K562 (cell line): ENCODE results near the gene CALD1. TPM values are rescaled to one million over a fixed set of nuclear protein-coding genes. Genes with fewer than 3 reads are reported as not detected.
A peak's percentile ranks its signal among the peaks of the same experiment; 100 is the strongest.

Source experiments
- ATAC-seq: fragments of 200-7000 bp; cut with Tn5 transposase; 3 replicates; pipeline ENCODE4 v1.9.1; 2020; ENCODE audit warnings: moderate library complexity
- BruUV-seq: library from RNA; stranded (reverse); fragments of 400-500 nt; replicated peaks from 2 replicates; lab custom pipeline; 2021; lab: Mats Ljungman, UMichigan
- CTCF ChIA-PET: fragments of 300-600 bp; formaldehyde crosslinking; extraction: SDS; loops from one replicate; lab custom pipeline; 2021; ENCODE audit warnings: low intra/inter-chr PET ratio; lab: Yijun Ruan, JAX
- POLR2A ChIA-PET: fragments of 300-600, 350-650 bp; sonication (Branson Sonifier 250); formaldehyde crosslinking; extraction: SDS; loops from one replicate; lab custom pipeline; 2021; ENCODE audit warnings: antibody characterized with exemption, inconsistent platforms; lab: Yijun Ruan, JAX
- DNase-seq, 4 experiments: peaks; one replicate each; pipeline versions ENCODE4 v3.0.0 to v3.0.0-alpha.2; 2011 to 2018; ENCODE audit warnings: low spot score in 3 of 4, mixed read lengths in 3 of 4; ENCODE audit errors: extremely low read depth in 1 of 4
- FAIRE-seq: peaks from 2 replicates; lab custom pipeline; 2011; peaks lifted over from hg19 to GRCh38; lab: Jason Lieb, UNC
- H2AFZ ChIP-seq: 2 replicates; pipeline ENCODE4 v1.6.0; 2011; ENCODE audit warnings: low read depth, low read length, control low read depth, inconsistent platforms
- H3K27ac ChIP-seq: fragments of 200-600 bp; 3 replicates; pipeline ENCODE4 v1.8.0; 2011; ENCODE audit warnings: low read depth, mild to moderate bottlenecking, control low read depth, inconsistent platforms, low read length, moderate library complexity, mixed read lengths; ENCODE audit errors: extremely low read depth
- H3K27me3 ChIP-seq, 2 experiments: fragments of 300-600 bp in 1 of 2; 2 replicates in 1 of 2; 3 replicates in 1 of 2; pipeline versions ENCODE4 v1.6.0 to v1.8.0; 2011; ENCODE audit warnings: inconsistent platforms in 2 of 2, low read length in 2 of 2, mild to moderate bottlenecking in 1 of 2, mixed read lengths in 1 of 2, moderate library complexity in 1 of 2; ENCODE audit not compliant: control insufficient read depth in 2 of 2, insufficient read depth in 2 of 2
- H3K36me3 ChIP-seq: fragments of 300-600 bp; 3 replicates; pipeline ENCODE4 v1.8.0; 2011; ENCODE audit warnings: mild to moderate bottlenecking, low read length, inconsistent platforms; ENCODE audit not compliant: control insufficient read depth, insufficient read depth
- H3K4me1 ChIP-seq, 2 experiments: fragments of 200-600 bp in 1 of 2; replicated peaks in 1 of 2; 2 replicates in 1 of 2; 3 replicates in 1 of 2; pipeline versions ENCODE4 v1.5.1 to v1.8.0; 2011; ENCODE audit warnings: inconsistent platforms in 2 of 2, low read length in 2 of 2, mild to moderate bottlenecking in 1 of 2, mixed read lengths in 1 of 2, moderate library complexity in 1 of 2; ENCODE audit not compliant: control insufficient read depth in 2 of 2, insufficient read depth in 2 of 2
- H3K4me2 ChIP-seq: 2 replicates; pipeline ENCODE4 v1.6.1; 2011; ENCODE audit warnings: low read length, control low read depth, inconsistent platforms, mixed read lengths; ENCODE audit not compliant: insufficient read depth
- H3K4me3 ChIP-seq: fragments of 200-600 bp; sonication (generic), shearing (Covaris generic); 2 replicates; pipeline ENCODE4 v1.5.1; 2016; ENCODE audit warnings: control low read depth, inconsistent platforms
- H3K79me2 ChIP-seq: fragments of 200-600 bp; 3 replicates; pipeline ENCODE4 v1.8.0; 2011; ENCODE audit warnings: low read length, inconsistent platforms; ENCODE audit not compliant: control insufficient read depth, insufficient read depth
- H3K9ac ChIP-seq, 2 experiments: 2 replicates each; pipeline versions ENCODE4 v1.6.0 to v1.6.1; 2011; ENCODE audit warnings: low read depth in 2 of 2, low read length in 2 of 2, control low read depth in 1 of 2, inconsistent platforms in 1 of 2, mild to moderate bottlenecking in 1 of 2, mixed read lengths in 1 of 2; ENCODE audit not compliant: insufficient read depth in 1 of 2
- H3K9me1 ChIP-seq: one replicate; pipeline ENCODE4 v1.6.0; 2011; ENCODE audit warnings: inconsistent platforms, mild to moderate bottlenecking, low read length, moderate library complexity; ENCODE audit not compliant: control insufficient read depth, insufficient read depth
- H3K9me3 ChIP-seq: replicated peaks from 2 replicates; pipeline ENCODE4 v1.5.1; 2011; ENCODE audit warnings: low read depth, low read length, inconsistent platforms; ENCODE audit not compliant: control insufficient read depth, insufficient read depth
- H4K20me1 ChIP-seq: replicated peaks from 2 replicates; pipeline ENCODE4 v1.6.1; 2011; ENCODE audit warnings: low read length, inconsistent platforms, mixed read lengths; ENCODE audit not compliant: control insufficient read depth, insufficient read depth
- ARID2 ChIP-seq: fragments of 450-650 bp; IDR thresholded peaks from 2 replicates; pipeline ENCODE4 v1.6.1; 2017; ENCODE audit warnings: antibody characterized with exemption, mild to moderate bottlenecking
- CTCF ChIP-seq, 3 experiments: IDR thresholded peaks in 2 of 3; conservative IDR thresholded peaks in 1 of 3; 2 replicates each; pipeline ENCODE4 v1.5.1; 2011 to 2012; ENCODE audit warnings: low read length in 3 of 3, mild to moderate bottlenecking in 3 of 3, control low read depth in 2 of 3, improper control_type of control experiment in 1 of 3, inconsistent platforms in 1 of 3, low read depth in 1 of 3, mixed read lengths in 1 of 3, moderate library complexity in 1 of 3; ENCODE audit not compliant: insufficient read depth in 2 of 3
- DEAF1 ChIP-seq: fragments of 450-650 bp; formaldehyde crosslinking; IDR thresholded peaks from 2 replicates; pipeline ENCODE4 v1.4.0; 2020; ENCODE audit warnings: mild to moderate bottlenecking, moderate library complexity
- ETS2 ChIP-seq: IDR thresholded peaks from 2 replicates; pipeline ENCODE4 v1.6.1; 2016; ENCODE audit warnings: borderline replicate concordance, missing genetic modification characterization, mild to moderate bottlenecking, moderate library complexity, missing compliant biosample characterization; ENCODE audit not compliant: poor library complexity, severe bottlenecking
- GATAD2A ChIP-seq: fragments of 450-650 bp; IDR thresholded peaks from 2 replicates; pipeline ENCODE4 v1.6.1; 2017
- REST ChIP-seq, 2 experiments: fragments of 450-650 bp; formaldehyde crosslinking in 1 of 2; IDR thresholded peaks; 2 replicates each; pipeline versions ENCODE4 v1.4.0 to v1.6.1; 2014 to 2020; ENCODE audit warnings: mild to moderate bottlenecking in 2 of 2, borderline replicate concordance in 1 of 2, low read depth in 1 of 2
- WGBS: fragments of 100-300 bp; shearing (Covaris generic); methylation state at CpG from one replicate; pipeline ENCODE4 v1.1.6; 2016; ENCODE audit warnings: low coverage, mixed read lengths; ENCODE audit not compliant: insufficient coverage; ENCODE audit errors: missing lambda C conversion rate; 5-methylcytosine and 5-hydroxymethylcytosine counted together
- in situ Hi-C: fragments of 300-500 bp; cut with MboI; formaldehyde crosslinking; loops from 4 replicates; pipeline ENCODE4 v1.15.0; 2018; ENCODE audit warnings: inconsistent platforms, mixed read lengths
- intact Hi-C: fragments of 100-400 bp; cut with micrococcal nuclease; formaldehyde crosslinking; loops from 2 replicates; pipeline ENCODE4 v1.14.2; 2022
- polyA plus RNA-seq, 8 experiments: library from polyadenylated mRNA; depleted of rRNA in 4 of 8; stranded (reverse) in 5 of 8; unstranded in 3 of 8; fragments of >200 nt; fragmentation: Nextera tagmentation in 2 of 8; fragmentation: Illumina TruSeq in 1 of 8; extraction: Ambion mirVana in 2 of 8; extraction: Trizol in 1 of 8; gene quantifications; 2 replicates each; pipeline versions ENCODE4 v1.2.1 to v1.2.3, GENCODE V29; 2011 to 2014; ENCODE audit warnings: inconsistent platforms in 1 of 8, missing spikeins in 1 of 8
- total RNA-seq, 7 experiments: library from RNA; depleted of rRNA in 6 of 7; stranded (reverse); fragments of >200 nt in 6 of 7; fragmentation: Illumina TruSeq in 2 of 7; extraction: Trizol in 2 of 7; gene quantifications; 2 replicates each; pipeline versions ENCODE4 v1.2.1 to v1.2.3, GENCODE V29; 2011 to 2021; ENCODE audit warnings: low replicate concordance in 1 of 7

Gene CALD1
- total and polyA plus RNA-seq, 9 of the 15 experiments (the other 6 are each of a cell fraction or from before 2014, with no cell fraction given), result 0.40 TPM; not detected in 8

- H3K9ac ChIP-seq, result no peak overlapping the region
- no peaks in the 10 kb centered on the region for H3K9me1 ChIP-seq
- no peak overlapping the region for H3K4me3 ChIP-seq
- ATAC-seq (peak; percentile 89), DNase-seq (peak in 2 of 4 experiments; percentile 44 to 51), FAIRE-seq (peak; percentile 72)
- H3K27me3 ChIP-seq, result peaks cover 18 to 25% of the 10 kb centered on the region in 2 experiments; a peak in 4 of 5 replicates
- H4K20me1 ChIP-seq, result no peaks in the 10 kb centered on the region
- H3K36me3 ChIP-seq, result no peaks in the 10 kb centered on the region
- POLR2A ChIA-PET, result no interaction called here
- in situ Hi-C loops (loop anchor here (10.0 kb wide), 1 partner anchor 499 kb away; no protein-coding TSS in a partner anchor), intact Hi-C loops (loop anchor here (1.0 to 10.0 kb wide), 5 partner anchors 67 to 429 kb away; no protein-coding TSS in a partner anchor)
- no peaks in the 10 kb centered on the region for H3K9me3 ChIP-seq
- no TSS peak for BruUV-seq
- CTCF ChIA-PET, result interaction anchor here (0.6 to 2.3 kb wide), 4 partner anchors 99 to 311 kb away, joined by 3 to 14 read pairs (median 8); no protein-coding TSS in a partner anchor
- H3K4me1 ChIP-seq, result no peaks in the 10 kb centered on the region; a peak in 1 of 5 replicates
- H3K79me2 ChIP-seq, result no peaks in the 10 kb centered on the region
- no peak overlapping the region for H3K4me2 ChIP-seq
- whole genome bisulfite sequencing, result 0% methylated on average over 3 of the region's 3 CpGs
- no peak overlapping the region for H3K27ac ChIP-seq
- H2AFZ ChIP-seq, result no peak overlapping the region
- TF ChIP-seq ARID2 (peak; percentile 55; the same call in 1 of the 2 replicates), REST (IDR thresholded peaks at IDR 0.05; ENCODE audit: borderline replicate concordance) (peak; percentile 71), REST (CRISPR knock-in tag; IDR thresholded peaks at IDR 0.05; ENCODE audit: low read depth) (no peak), DEAF1 (CRISPR knock-in tag) (peak; percentile 60), ETS2 (tag) (no peak), CTCF (IDR thresholded peaks at IDR 0.05 in 2 of 3, conservative IDR thresholded peaks at IDR 0.05 in 1 of 3; ENCODE audit: insufficient read depth in 2 of 3, low read depth in 1 of 3, low read length in 3 of 3) (peak; percentile 52 to 75 (median 64); a peak in 5 of 6 replicates), GATAD2A (no peak)
Observed at GRCh38 chr7:134943785-134944400, 164.5 kb downstream of the CALD1 start.
